Measurements from ENCODE around the gene C16orf54. TPM values are rescaled to one million over a fixed set of nuclear protein-coding genes. Genes with fewer than 3 reads are reported as not detected.
"Not testable (repeated sequence)": the region's sequence is repeated elsewhere in the genome, so short reads cannot be mapped to it uniquely, and the experiment has no call there.

C16orf54 gene
- total RNA-seq, 1 donor from 2014 or later, result not detected

- peaks cover 13% of the 10 kb centered on the region for H3K4me1 Mint-ChIP-seq (ENCODE audit: unreplicated experiment)
- peak; percentile 99 for DNase-seq (ENCODE audit: low spot score)
- peaks cover 7% of the 10 kb centered on the region for H3K36me3 Mint-ChIP-seq (ENCODE audit: low read depth, unreplicated experiment)
- TF ChIP-seq, protein P1, sequence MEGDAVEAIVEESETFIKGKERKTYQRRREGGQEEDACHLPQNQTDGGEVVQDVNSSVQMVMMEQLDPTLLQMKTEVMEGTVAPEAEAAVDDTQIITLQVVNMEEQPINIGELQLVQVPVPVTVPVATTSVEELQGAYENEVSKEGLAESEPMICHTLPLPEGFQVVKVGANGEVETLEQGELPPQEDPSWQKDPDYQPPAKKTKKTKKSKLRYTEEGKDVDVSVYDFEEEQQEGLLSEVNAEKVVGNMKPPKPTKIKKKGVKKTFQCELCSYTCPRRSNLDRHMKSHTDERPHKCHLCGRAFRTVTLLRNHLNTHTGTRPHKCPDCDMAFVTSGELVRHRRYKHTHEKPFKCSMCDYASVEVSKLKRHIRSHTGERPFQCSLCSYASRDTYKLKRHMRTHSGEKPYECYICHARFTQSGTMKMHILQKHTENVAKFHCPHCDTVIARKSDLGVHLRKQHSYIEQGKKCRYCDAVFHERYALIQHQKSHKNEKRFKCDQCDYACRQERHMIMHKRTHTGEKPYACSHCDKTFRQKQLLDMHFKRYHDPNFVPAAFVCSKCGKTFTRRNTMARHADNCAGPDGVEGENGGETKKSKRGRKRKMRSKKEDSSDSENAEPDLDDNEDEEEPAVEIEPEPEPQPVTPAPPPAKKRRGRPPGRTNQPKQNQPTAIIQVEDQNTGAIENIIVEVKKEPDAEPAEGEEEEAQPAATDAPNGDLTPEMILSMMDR (IDR thresholded peaks at IDR 0.05; ENCODE audit: unreplicated experiment), result peak; percentile 48
- peak within 1 kb of the TSS; percentile 97 for H3K4me3 Mint-ChIP-seq (ENCODE audit: unreplicated experiment)
- no peaks in the 10 kb centered on the region for H3K9me3 Mint-ChIP-seq (ENCODE audit: unreplicated experiment)
- peak within 1 kb of the TSS; percentile 67 for H3K27ac Mint-ChIP-seq (ENCODE audit: unreplicated experiment)
- H3K27me3 Mint-ChIP-seq (ENCODE audit: unreplicated experiment), result peaks cover 10% of the 10 kb centered on the region
Observed at GRCh38 chr16:29790183-29790948, 44.6 kb upstream of the C16orf54 start, which contains the start of gene KIF22. Gene KIF22, plus strand, starts transcription at chr16:29790751. Its CDS starts 9 bp downstream, at chr16:29790760.

DNA sequence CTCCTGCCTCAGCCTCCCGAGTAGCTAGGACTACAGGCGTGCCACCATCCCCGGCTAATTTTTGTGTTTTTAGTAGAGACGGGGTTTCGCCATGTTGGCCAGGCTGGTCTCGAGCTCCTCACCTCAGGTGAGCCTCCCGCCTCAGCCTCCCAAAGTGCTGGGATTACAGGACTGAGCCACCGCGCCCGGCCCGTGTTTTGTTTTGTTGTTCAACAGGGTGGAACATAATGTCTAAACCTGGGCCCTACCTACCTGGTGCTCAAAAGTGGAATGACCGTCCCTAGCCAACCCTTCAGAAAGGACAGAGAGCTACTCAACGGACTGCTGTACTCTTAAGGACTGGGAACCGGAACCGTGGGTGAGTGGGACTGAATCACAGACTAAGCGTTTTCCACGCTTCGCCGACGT lies 44.0 kb upstream of the C16orf54 start:
- TF ChIP-seq, protein P1 (IDR thresholded peaks at IDR 0.05; ENCODE audit: unreplicated experiment), result no peak
- H3K27ac Mint-ChIP-seq (ENCODE audit: unreplicated experiment), result no peak overlapping the region
- H3K36me3 Mint-ChIP-seq (ENCODE audit: low read depth, unreplicated experiment), result peaks cover 7% of the 10 kb centered on the region
- no peaks in the 10 kb centered on the region for H3K9me3 Mint-ChIP-seq (ENCODE audit: unreplicated experiment)
- peaks cover 13% of the 10 kb centered on the region for H3K4me1 Mint-ChIP-seq (ENCODE audit: unreplicated experiment)
- H3K4me3 Mint-ChIP-seq (ENCODE audit: unreplicated experiment), result peak overlapping the region; percentile 97
- DNase-seq (ENCODE audit: low spot score), result no peak
- H3K27me3 Mint-ChIP-seq (ENCODE audit: unreplicated experiment), result peaks cover 10% of the 10 kb centered on the region

GRCh38 chr16:29787155-29787554 lies 41.4 kb upstream of the C16orf54 start:
- not testable (repeated sequence) for H3K9me3 Mint-ChIP-seq (ENCODE audit: unreplicated experiment); H3K36me3 Mint-ChIP-seq (ENCODE audit: low read depth, unreplicated experiment); DNase-seq (ENCODE audit: low spot score); H3K4me3 Mint-ChIP-seq (ENCODE audit: unreplicated experiment); H3K27me3 Mint-ChIP-seq (ENCODE audit: unreplicated experiment); H3K27ac Mint-ChIP-seq (ENCODE audit: unreplicated experiment); H3K4me1 Mint-ChIP-seq (ENCODE audit: unreplicated experiment)

DNA sequence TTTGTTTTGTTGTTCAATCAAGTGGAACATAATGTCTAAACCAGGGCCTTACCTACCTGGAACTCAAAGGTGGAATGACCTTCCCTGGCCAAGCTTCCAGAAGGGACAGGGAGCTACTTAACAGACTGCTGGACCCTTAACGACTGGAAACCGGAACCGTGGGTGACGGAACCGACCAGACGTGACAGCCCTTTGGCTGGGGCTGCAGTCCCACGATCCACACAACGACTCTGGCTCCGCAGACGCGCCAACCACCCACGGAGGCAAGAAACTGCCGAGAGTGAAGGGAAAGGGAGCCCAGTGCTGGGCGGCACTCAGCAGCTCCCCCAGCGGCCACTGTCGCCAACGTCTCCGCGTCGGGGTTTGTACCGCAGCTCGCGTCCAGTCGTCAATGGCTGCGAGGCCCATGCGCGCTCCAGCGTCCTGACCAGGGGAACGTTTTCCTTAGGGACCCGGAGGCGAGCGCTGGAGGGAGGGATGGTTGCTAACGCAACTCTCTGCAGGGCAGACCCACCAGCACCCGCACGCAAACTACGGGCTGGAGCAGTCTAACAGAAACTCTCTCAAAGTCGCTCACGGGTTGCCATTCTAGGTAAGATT lies 39.2 kb upstream of the C16orf54 start:
- Mint-ChIP-seq H3K4me3 (ENCODE audit: unreplicated experiment) (peak overlapping the region; percentile 51), H3K9me3 (ENCODE audit: unreplicated experiment) (no peaks in the 10 kb centered on the region), H3K27ac (ENCODE audit: unreplicated experiment) (no peak overlapping the region), H3K4me1 (ENCODE audit: unreplicated experiment) (no peaks in the 10 kb centered on the region), H3K27me3 (ENCODE audit: unreplicated experiment) (peaks cover 5% of the 10 kb centered on the region), H3K36me3 (ENCODE audit: low read depth, unreplicated experiment) (no peaks in the 10 kb centered on the region)
- DNase-seq (ENCODE audit: low spot score), result peak; percentile 88
- TF ChIP-seq, protein P1 (IDR thresholded peaks at IDR 0.05; ENCODE audit: unreplicated experiment), result peak; percentile 79

DNA sequence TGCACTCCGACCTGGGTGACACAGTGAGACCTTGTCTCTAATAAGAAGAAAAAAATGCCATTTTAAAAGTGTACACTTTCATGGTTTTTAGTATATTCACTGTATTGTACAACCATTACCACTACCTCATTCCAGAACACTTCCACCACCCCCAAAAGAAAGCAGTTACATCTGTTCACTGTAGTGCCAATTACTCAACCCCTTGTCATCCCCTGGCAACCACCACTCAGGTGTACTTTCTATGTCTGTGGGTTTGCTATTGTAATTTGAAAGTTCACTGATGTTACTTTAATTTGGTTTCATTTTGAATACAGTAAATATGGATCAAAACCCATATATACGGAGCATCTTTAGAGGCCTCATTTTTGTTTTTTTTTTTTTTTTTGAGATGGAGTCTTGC lies 38.4 kb upstream of the C16orf54 start:
- Mint-ChIP-seq H3K4me3 (ENCODE audit: unreplicated experiment) (no peak overlapping the region), H3K27ac (ENCODE audit: unreplicated experiment) (no peak overlapping the region), H3K27me3 (ENCODE audit: unreplicated experiment) (peaks cover 3% of the 10 kb centered on the region), H3K36me3 (ENCODE audit: low read depth, unreplicated experiment) (no peaks in the 10 kb centered on the region), H3K4me1 (ENCODE audit: unreplicated experiment) (no peaks in the 10 kb centered on the region), H3K9me3 (ENCODE audit: unreplicated experiment) (no peaks in the 10 kb centered on the region)
- no peak for DNase-seq (ENCODE audit: low spot score)
- TF ChIP-seq, protein P1 (IDR thresholded peaks at IDR 0.05; ENCODE audit: unreplicated experiment), result no peak

DNA sequence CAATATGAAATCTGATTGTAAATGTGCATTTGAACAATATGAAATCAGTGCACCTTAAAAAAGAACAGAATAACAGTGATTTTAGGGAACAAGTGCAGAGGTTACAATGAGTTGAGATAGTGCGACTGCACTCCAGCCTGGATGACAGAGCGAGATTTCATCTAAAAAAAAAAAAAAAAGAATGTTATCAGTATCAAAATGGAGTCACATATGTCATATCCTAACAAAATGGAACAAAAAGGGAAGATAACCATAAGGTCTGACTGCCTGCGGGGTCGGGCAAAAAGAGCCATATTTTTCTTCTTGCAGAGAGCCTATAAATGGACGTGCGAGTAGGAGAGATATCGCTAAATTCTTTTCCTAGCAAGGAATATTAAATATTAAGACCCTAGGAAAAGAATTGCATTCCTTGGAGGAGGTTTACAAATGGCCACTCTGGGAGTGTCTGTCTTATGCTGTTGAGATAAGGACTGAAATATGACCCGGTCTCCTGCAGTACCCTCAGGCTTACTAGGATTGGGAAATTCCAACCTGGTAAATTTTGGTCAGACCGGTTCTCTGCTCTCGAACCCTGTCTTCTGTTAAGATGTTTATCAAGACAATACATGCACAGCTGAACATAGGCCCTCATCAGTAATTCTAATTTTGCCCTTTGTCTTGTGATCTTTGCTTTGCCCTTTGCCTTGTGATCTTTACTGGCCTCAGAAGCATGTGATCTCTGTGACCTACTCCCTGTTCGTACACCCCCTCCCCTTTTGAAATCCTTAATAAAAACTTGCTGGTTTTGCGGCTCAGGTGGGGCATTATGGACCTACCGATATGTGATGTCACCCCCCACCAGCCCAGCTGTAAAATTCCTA lies 37.5 kb upstream of the C16orf54 start:
- H3K4me1 Mint-ChIP-seq (ENCODE audit: unreplicated experiment); H3K27me3 Mint-ChIP-seq (ENCODE audit: unreplicated experiment); H3K27ac Mint-ChIP-seq (ENCODE audit: unreplicated experiment); H3K9me3 Mint-ChIP-seq (ENCODE audit: unreplicated experiment); H3K36me3 Mint-ChIP-seq (ENCODE audit: low read depth, unreplicated experiment); H3K4me3 Mint-ChIP-seq (ENCODE audit: unreplicated experiment); DNase-seq (ENCODE audit: low spot score): not testable (repeated sequence)
